DMS53 (cell line): Measurements from ENCODE around the gene NME7.
"Not testable (repeated sequence)": the region's sequence is repeated elsewhere in the genome, so short reads cannot be mapped to it uniquely, and the experiment has no call there.

Experiments
- DNase-seq: peaks from one replicate; lab custom pipeline; 2025; lab: John Stamatoyannopoulos, UW

NME7 gene

GRCh38 chr1:169342096-169342495, 25.5 kb downstream of the NME7 start:
- not testable (repeated sequence) for DNase-seq

- DNase-seq, result no peak
These were observed 26.7 kb downstream of the NME7 start for GRCh38 chr1:169340882-169341281.

DNA sequence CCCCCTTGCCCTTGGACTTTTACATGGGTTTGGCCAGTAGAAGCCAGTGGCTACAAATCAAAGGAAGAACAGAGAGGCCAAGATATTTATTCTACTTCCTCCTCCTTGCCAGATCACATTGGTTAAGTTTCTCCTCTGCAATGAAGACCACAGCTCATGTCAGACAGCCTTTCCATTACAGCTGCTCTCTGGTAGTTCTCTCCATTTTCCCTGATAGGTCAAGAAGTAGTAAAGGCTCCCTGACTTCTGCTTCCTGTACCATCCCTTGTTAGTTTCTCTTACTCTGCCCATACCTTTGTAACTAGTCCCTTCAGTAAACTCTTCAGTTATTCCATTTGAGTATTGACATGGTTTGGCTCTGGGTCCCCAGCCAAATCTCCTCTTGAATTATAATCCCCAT, 27.8 kb downstream of the NME7 start:
- DNase-seq, result no peak

GRCh38 chr1:169338617-169339016, 29.0 kb downstream of the NME7 start:
- DNase-seq, result no peak

- DNase-seq, result not testable (repeated sequence)
These were observed 30.5 kb downstream of the NME7 start for GRCh38 chr1:169336947-169337715.

GRCh38 chr1:169334727-169335126, 32.9 kb downstream of the NME7 start:
- DNase-seq, result not testable (repeated sequence)

DNA sequence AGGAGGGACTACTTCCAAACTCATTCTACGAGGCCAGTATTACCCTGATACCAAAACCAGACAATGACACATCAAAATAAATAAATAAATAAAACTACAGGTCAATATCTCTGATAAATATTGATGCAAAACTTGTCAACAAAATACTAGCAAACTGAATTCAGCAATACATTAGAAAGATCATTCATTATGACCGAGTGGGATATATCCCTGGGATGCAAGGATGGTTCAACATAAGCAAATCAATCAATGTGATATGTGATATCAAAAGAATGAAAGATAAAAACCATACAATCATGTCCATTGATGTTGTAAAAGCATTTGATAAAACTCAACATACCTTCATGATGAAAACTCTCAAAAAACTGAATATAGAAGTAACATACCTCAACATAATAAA, 36.7 kb downstream of the NME7 start:
- DNase-seq, result no peak

- no peak for DNase-seq
These were observed 38.2 kb downstream of the NME7 start for GRCh38 chr1:169329383-169329782.

GRCh38 chr1:169327875-169328274, 39.7 kb downstream of the NME7 start:
- no peak for DNase-seq

GRCh38 chr1:169326956-169327268, 40.7 kb downstream of the NME7 start:
- peak; percentile 6 for DNase-seq

DNA sequence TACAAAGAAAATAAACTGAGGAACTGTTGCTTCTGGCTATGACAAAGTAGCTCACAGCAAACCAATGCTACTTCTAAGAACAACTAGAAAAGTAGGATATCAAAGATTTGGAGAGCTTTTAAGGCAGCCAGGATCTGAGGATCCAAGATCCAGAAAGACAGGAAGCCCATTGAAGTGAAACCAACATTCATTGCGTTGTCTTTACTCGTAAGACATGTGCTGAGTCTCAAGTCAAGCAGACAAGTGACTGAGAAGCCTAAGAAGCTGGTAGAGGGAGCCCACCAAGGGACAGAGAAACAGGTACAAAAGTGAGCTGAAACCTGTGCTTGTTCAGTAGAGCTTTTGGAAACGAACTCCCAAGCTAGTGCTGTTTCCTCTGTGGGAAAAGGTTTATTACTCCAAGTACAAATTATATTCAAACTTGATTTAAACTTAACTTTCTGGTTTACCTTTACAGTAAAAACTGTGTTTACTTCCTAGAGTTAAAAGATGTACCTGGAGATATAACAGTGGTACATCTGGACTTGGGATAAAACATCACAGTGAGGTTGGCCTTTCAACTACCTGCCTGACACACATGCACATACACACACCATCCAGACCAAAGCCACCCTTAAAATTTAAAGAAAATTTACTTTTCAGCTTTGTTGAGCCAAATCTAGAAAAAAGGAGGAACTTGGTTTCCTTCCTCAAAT, 41.2 kb downstream of the NME7 start:
- DNase-seq, result no peak

GRCh38 chr1:169325117-169325516, 42.5 kb downstream of the NME7 start:
- peak; percentile 20 for DNase-seq

DNA sequence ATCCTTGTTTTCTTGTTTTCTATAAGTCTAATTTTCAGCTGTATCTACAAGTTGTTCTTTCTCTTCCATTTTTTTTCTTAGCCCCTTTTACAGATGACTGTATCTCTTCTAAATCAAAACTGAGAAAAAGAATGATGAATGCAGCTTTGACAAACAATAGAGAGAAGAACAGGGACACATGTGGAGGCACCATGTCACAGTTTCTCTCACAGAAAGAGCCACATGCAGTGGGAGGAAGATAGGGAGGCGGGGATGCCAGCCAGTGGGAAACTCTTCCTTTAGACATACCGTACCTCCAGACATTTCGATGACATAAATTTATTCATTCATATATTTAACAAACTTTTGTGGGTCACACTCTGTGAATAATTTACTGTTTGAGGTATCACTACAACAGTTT, 45.5 kb downstream of the NME7 start:
- no peak for DNase-seq

GRCh38 chr1:169321539-169321938, 46.1 kb downstream of the NME7 start:
- peak; percentile 72 for DNase-seq

- no peak for DNase-seq
These were observed 48.9 kb downstream of the NME7 start for GRCh38 chr1:169318536-169319244.

- DNase-seq, result no peak
These were observed 51.0 kb downstream of the NME7 start for GRCh38 chr1:169316556-169316955.

- peak; percentile 77 for DNase-seq
These were observed 55.3 kb downstream of the NME7 start for GRCh38 chr1:169312084-169312954.

GRCh38 chr1:169309178-169310166, 58.1 kb downstream of the NME7 start:
- DNase-seq, result peak; percentile 38

DNA sequence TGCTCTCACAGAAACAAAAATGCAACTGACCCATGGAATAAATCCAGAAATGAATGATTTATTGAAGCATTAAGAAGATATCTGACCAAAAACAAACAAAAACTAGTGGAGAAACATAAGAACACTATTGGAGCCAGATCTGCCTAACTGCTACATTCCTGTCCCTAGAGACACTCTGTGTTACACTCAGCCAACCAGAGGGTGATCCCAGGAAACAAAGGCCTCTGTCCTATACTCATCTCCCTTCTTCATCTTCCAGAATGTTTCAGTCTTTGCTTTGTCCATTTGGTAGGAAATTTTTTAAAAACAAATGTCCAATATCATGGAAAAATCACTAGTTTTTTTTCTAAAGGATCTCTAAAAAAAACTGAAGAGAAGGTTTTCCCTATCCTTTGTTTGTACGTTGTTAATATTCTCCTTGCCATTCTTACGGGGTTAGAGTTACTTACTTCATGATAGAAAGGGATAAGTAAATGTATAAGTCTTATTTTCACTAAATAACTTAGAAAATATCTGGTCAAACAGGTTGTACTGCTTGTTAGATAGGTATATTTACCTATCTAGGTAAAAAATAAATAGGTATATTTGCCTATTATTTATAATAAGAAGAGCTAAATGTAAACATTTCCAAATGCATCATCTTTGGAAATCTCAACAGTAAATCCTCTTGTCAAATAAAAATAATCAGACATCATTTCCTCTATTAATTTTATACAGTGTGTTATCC, 59.1 kb downstream of the NME7 start:
- DNase-seq, result peak; percentile 69

GRCh38 chr1:169307176-169307575, 60.4 kb downstream of the NME7 start:
- peak; percentile 62 for DNase-seq
